ENCODE measurements around the gene DUSP1.

DUSP1 gene

GRCh38 chr5:172782169-172783039, 11.4 kb upstream of the DUSP1 start:
- in situ Hi-C loops (cut with MboI; ENCODE audit: low sequenced_read_pairs): no loop called here

- in situ Hi-C loops (cut with MboI; ENCODE audit: low sequenced_read_pairs): no loop called here
Measured at GRCh38 chr5:172779691-172780341, 8.8 kb upstream of the DUSP1 start.

- in situ Hi-C loops (cut with MboI; ENCODE audit: low sequenced_read_pairs): no loop called here
Measured at GRCh38 chr5:172777881-172778814, 7.2 kb upstream of the DUSP1 start.

- in situ Hi-C loops (cut with MboI; ENCODE audit: low sequenced_read_pairs): no loop called here
Measured at GRCh38 chr5:172776235-172776594, 5.2 kb upstream of the DUSP1 start.

- in situ Hi-C loops (cut with MboI; ENCODE audit: low sequenced_read_pairs): no loop called here
Measured at GRCh38 chr5:172775326-172776234, 4.6 kb upstream of the DUSP1 start.

GRCh38 chr5:172774561-172775315, 3.7 kb upstream of the DUSP1 start:
- in situ Hi-C loops (cut with MboI; ENCODE audit: low sequenced_read_pairs): no loop called here

- in situ Hi-C loops (cut with MboI; ENCODE audit: low sequenced_read_pairs): no loop called here
Measured at GRCh38 chr5:172773481-172774469, 2.8 kb upstream of the DUSP1 start.

- in situ Hi-C loops (cut with MboI; ENCODE audit: low sequenced_read_pairs): no loop called here
Measured at GRCh38 chr5:172772112-172772906, 1.3 kb upstream of the DUSP1 start.

- in situ Hi-C loops (cut with MboI; ENCODE audit: low sequenced_read_pairs): no loop called here
Measured at GRCh38 chr5:172771439-172772111, 580 bp upstream of the DUSP1 start.

GRCh38 chr5:172770374-172770674, 671 bp downstream of the DUSP1 start:
- in situ Hi-C loops (cut with MboI; ENCODE audit: low sequenced_read_pairs): no loop called here

- in situ Hi-C loops (cut with MboI; ENCODE audit: low sequenced_read_pairs): no loop called here
Measured at GRCh38 chr5:172769616-172770373, 1.2 kb downstream of the DUSP1 start.

- in situ Hi-C loops (cut with MboI; ENCODE audit: low sequenced_read_pairs): no loop called here
Measured at GRCh38 chr5:172769342-172769615, 1.7 kb downstream of the DUSP1 start.

- in situ Hi-C loops (cut with MboI; ENCODE audit: low sequenced_read_pairs): no loop called here
Measured at GRCh38 chr5:172768573-172769341, 2.2 kb downstream of the DUSP1 start.

GRCh38 chr5:172768098-172768572, 2.9 kb downstream of the DUSP1 start:
- in situ Hi-C loops (cut with MboI; ENCODE audit: low sequenced_read_pairs): no loop called here

- in situ Hi-C loops (cut with MboI; ENCODE audit: low sequenced_read_pairs): no loop called here
Measured at GRCh38 chr5:172766287-172767108, 4.5 kb downstream of the DUSP1 start.
